NT2/D1 (cell line): Measurements from ENCODE around the gene IFNAR1.

Experiments
- DNase-seq: peaks from one replicate; pipeline ENCODE4 v3.0.0-alpha.2; 2011; ENCODE audit warnings: low read depth, low spot score
- H3K27me3 ChIP-seq: 2 replicates; pipeline ENCODE4 v1.6.0; 2011; ENCODE audit warnings: mild to moderate bottlenecking; ENCODE audit not compliant: insufficient read length, insufficient read depth
- H3K36me3 ChIP-seq: 2 replicates; pipeline ENCODE4 v1.6.1; 2011; ENCODE audit warnings: mild to moderate bottlenecking, low read length, mixed read lengths; ENCODE audit not compliant: insufficient read depth, insufficient read length
- H3K4me1 ChIP-seq: 2 replicates; pipeline ENCODE4 v1.5.1; 2011; ENCODE audit not compliant: insufficient read depth, insufficient read length
- H3K4me3 ChIP-seq: 2 replicates; pipeline ENCODE4 v1.5.1; 2011; ENCODE audit warnings: low read depth; ENCODE audit not compliant: insufficient read length
- H3K9ac ChIP-seq: 2 replicates; pipeline ENCODE4 v1.6.0; 2011; ENCODE audit warnings: low read depth; ENCODE audit not compliant: insufficient read length
- H3K9me3 ChIP-seq: 2 replicates; pipeline ENCODE4 v1.5.1; 2011; ENCODE audit warnings: mild to moderate bottlenecking, low read length; ENCODE audit not compliant: insufficient read depth
- SUZ12 ChIP-seq: IDR thresholded peaks from 2 replicates; pipeline ENCODE4 v1.6.1; 2011; ENCODE audit not compliant: insufficient read length, insufficient read depth; ENCODE audit errors: extremely low read depth
- YY1 ChIP-seq: IDR thresholded peaks from 2 replicates; pipeline ENCODE4 v1.6.1; 2011; ENCODE audit not compliant: insufficient read length, insufficient read depth
- ZNF274 ChIP-seq: IDR thresholded peaks from 2 replicates; pipeline ENCODE4 v1.6.1; 2011; ENCODE audit warnings: mild to moderate bottlenecking, low read depth, low read length

IFNAR1 gene

DNA sequence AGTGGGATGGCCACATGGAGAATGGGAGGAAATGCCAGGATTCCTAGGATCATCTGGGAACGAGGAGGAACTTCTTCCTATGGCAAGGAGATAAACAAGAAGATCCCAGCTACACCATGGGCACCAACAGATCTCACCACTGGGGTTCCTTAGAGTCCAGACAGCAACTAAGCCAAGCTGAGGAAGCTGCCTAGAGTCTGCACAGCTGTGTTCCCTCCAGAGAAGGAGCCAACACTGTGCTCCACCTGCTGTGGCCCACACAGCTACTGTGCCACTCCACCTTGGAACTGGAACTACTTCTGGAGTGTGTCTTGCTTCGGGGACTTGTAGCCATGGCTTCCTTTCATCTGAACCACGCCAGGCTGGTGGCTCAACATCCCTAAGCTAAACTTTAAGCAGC, 6.0 kb downstream of the IFNAR1 start:
- no peak for DNase-seq
- Histone ChIP-seq H3K36me3 (peaks cover 29% of the 10 kb centered on the region), H3K9ac (no peak overlapping the region), H3K4me3 (no peak overlapping the region), H3K4me1 (no peaks in the 10 kb centered on the region), H3K27me3 (no peaks in the 10 kb centered on the region), H3K9me3 (peaks cover 27% of the 10 kb centered on the region)
- TF ChIP-seq YY1 (no peak), ZNF274 (no peak), SUZ12 (no peak)

- Histone ChIP-seq H3K36me3 (peaks cover 33% of the 10 kb centered on the region), H3K4me3 (no peak overlapping the region), H3K9me3 (peaks cover 27% of the 10 kb centered on the region), H3K4me1 (no peaks in the 10 kb centered on the region), H3K27me3 (no peaks in the 10 kb centered on the region), H3K9ac (no peak overlapping the region)
- no peak for DNase-seq
- TF ChIP-seq SUZ12 (no peak), YY1 (no peak)
Observed at GRCh38 chr21:33332143-33332542, 7.4 kb downstream of the IFNAR1 start.

- H3K9ac ChIP-seq = no peak overlapping the region
- DNase-seq = no peak
- no peaks in the 10 kb centered on the region for H3K27me3 ChIP-seq
- no peak overlapping the region for H3K4me3 ChIP-seq
- H3K4me1 ChIP-seq = no peaks in the 10 kb centered on the region
- H3K36me3 ChIP-seq = peaks cover 39% of the 10 kb centered on the region
- H3K9me3 ChIP-seq = peaks cover 23% of the 10 kb centered on the region
- TF ChIP-seq YY1 = no peak
- no peak for TF ChIP-seq ZNF274
- no peak for TF ChIP-seq SUZ12
Observed at GRCh38 chr21:33334191-33334590, 9.4 kb downstream of the IFNAR1 start.

GRCh38 chr21:33334824-33335223, 10.1 kb downstream of the IFNAR1 start:
- DNase-seq = no peak
- Histone ChIP-seq H3K27me3 (no peaks in the 10 kb centered on the region), H3K36me3 (peaks cover 39% of the 10 kb centered on the region), H3K4me3 (no peak overlapping the region), H3K4me1 (no peaks in the 10 kb centered on the region), H3K9ac (no peak overlapping the region), H3K9me3 (peaks cover 23% of the 10 kb centered on the region)
- TF ChIP-seq SUZ12 = no peak
- no peak for TF ChIP-seq ZNF274
- no peak for TF ChIP-seq YY1

DNA sequence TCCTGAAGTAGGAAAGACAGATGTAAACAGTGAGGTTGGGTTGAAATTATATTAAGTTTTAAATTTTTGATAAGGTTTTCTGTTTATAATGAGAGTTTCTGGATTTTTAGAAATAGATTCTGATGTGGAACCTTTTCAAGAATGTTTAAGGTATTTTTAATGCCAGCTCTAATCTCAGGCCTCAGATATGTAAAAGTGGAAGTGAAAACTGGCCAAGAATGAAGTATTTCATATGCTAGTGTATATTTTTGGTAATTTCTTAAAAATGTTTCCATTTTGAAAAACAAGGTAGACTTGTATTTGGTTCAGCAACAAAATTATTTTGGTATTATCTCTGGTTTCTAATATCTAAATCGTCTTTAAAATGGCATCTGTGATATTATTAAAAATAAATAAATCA, 14.4 kb downstream of the IFNAR1 start:
- DNase-seq = no peak
- no peak overlapping the region for H3K9ac ChIP-seq
- no peak overlapping the region for H3K4me3 ChIP-seq
- H3K4me1 ChIP-seq = no peaks in the 10 kb centered on the region
- TF ChIP-seq YY1 (no peak), ZNF274 (no peak), SUZ12 (no peak)
- H3K27me3 ChIP-seq = no peaks in the 10 kb centered on the region
- H3K36me3 ChIP-seq = peaks cover 62% of the 10 kb centered on the region
- H3K9me3 ChIP-seq = no peaks in the 10 kb centered on the region

DNA sequence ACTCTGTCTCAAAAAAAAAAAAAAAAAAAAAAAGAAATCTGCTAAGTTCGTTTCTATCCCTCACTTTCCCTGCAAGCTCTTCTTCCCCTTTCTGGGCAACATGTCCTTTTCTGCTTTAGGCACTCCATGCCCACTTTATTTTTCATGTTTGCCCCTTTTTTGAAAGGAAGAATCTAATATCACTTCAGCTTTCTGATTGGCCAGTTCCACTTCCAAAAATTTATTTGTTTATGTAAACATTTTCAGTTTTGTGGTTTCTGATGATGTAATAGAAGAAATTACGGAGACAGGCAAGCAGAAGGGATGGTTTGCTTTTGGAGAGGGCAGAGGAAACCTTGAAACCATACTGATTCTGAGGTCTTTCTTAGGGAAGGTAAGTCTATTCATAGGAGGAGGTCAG, 15.1 kb downstream of the IFNAR1 start:
- H3K27me3 ChIP-seq = no peaks in the 10 kb centered on the region
- DNase-seq = no peak
- H3K9me3 ChIP-seq = no peaks in the 10 kb centered on the region
- no peak overlapping the region for H3K9ac ChIP-seq
- H3K36me3 ChIP-seq = peaks cover 61% of the 10 kb centered on the region
- no peaks in the 10 kb centered on the region for H3K4me1 ChIP-seq
- H3K4me3 ChIP-seq = no peak overlapping the region
- no peak for TF ChIP-seq ZNF274
- no peak for TF ChIP-seq YY1
- no peak for TF ChIP-seq SUZ12

DNA sequence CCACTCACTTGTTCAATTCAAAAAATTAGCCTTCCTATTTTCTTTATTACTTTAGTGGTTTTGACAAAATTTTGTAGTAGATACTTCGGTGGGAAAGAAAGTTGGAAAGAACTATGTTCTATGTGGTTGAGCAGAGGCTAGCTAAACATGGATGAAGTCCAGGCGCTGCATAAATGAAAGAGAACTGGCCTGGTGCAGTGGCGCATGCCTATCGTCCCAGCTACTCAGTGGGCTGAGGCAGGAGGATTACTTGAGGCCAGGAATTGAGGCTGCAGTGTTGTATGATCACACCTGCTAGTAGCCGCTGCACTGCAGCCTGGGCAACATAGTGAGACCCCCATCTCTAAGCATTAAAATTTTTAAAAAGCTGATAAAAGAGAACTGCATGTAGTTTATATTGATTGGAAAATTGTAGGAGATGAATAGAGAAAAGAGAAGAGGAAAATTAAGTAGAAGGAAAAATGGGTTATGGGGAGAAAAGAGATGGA, 21.0 kb downstream of the IFNAR1 start:
- no peak for TF ChIP-seq SUZ12
- no peaks in the 10 kb centered on the region for H3K9me3 ChIP-seq
- H3K4me3 ChIP-seq = no peak overlapping the region
- H3K36me3 ChIP-seq = peaks cover 87% of the 10 kb centered on the region
- no peak for DNase-seq
- no peak overlapping the region for H3K9ac ChIP-seq
- H3K4me1 ChIP-seq = no peaks in the 10 kb centered on the region
- H3K27me3 ChIP-seq = no peaks in the 10 kb centered on the region

- H3K27me3 ChIP-seq = no peaks in the 10 kb centered on the region
- DNase-seq = no peak
- H3K9ac ChIP-seq = no peak overlapping the region
- peaks cover 79% of the 10 kb centered on the region for H3K36me3 ChIP-seq
- H3K4me1 ChIP-seq = no peaks in the 10 kb centered on the region
- no peak overlapping the region for H3K4me3 ChIP-seq
- H3K9me3 ChIP-seq = no peaks in the 10 kb centered on the region
- TF ChIP-seq SUZ12 (no peak), YY1 (no peak), ZNF274 (no peak)
Observed at GRCh38 chr21:33348706-33349105, 23.9 kb downstream of the IFNAR1 start.
